Measurements from ENCODE around the gene MAP3K20. TPM values are rescaled to one million over a fixed set of nuclear protein-coding genes. Genes with fewer than 3 reads are reported as not detected.
"Not testable (repeated sequence)": the region's sequence is repeated elsewhere in the genome, so short reads cannot be mapped to it uniquely, and the experiment has no call there.

MAP3K20 gene
- total RNA-seq, 6 donors from 2014 or later, result 16.3 to 41.7 (median 34.7) TPM

GRCh38 chr2:173087793-173088496, 12.3 kb downstream of the MAP3K20 start:
- ATAC-seq (ENCODE audit: low FRiP score in 2 of 2) (no peak), DNase-seq (no peak)
- H3K27ac ChIP-seq, result peak overlapping the region in 2 of 4 donors; percentile 46 to 59
- TF ChIP-seq CTCF (IDR thresholded peaks at IDR 0.05), result no peak
- no peak for TF ChIP-seq POLR2A (IDR thresholded peaks at IDR 0.05)
- no peak for TF ChIP-seq POLR2AphosphoS5 (IDR thresholded peaks at IDR 0.05)
- no peak for TF ChIP-seq EP300 (IDR thresholded peaks at IDR 0.05)
- H3K27me3 ChIP-seq, result no peaks in the 10 kb centered on the region
- H3K4me3 ChIP-seq, result no peak overlapping the region
- H3K4me1 ChIP-seq, result peaks cover 0 to 15% (median 8%) of the 10 kb centered on the region in 4 donors
- H3K36me3 ChIP-seq, result peaks cover 0 to 6% (median 0%) of the 10 kb centered on the region in 4 donors
- no peaks in the 10 kb centered on the region for H3K9me3 ChIP-seq
- WGBS, 2 donors, result 69 to 70% methylated on average over 4 of the region's 4 CpGs

- TF ChIP-seq EP300 (IDR thresholded peaks at IDR 0.05) (no peak), POLR2AphosphoS5 (IDR thresholded peaks at IDR 0.05) (peak in 1 of 2 donors; percentile 39), POLR2A (IDR thresholded peaks at IDR 0.05) (no peak)
- H3K4me3 ChIP-seq, result no peak overlapping the region
- H3K36me3 ChIP-seq, result peaks cover 0 to 6% (median 0%) of the 10 kb centered on the region in 4 donors
- WGBS, 2 donors, result 37 to 52% methylated on average over 11 of the region's 11 CpGs
- H3K9me3 ChIP-seq, result no peaks in the 10 kb centered on the region
- H3K27me3 ChIP-seq, result no peaks in the 10 kb centered on the region
- peak overlapping the region; percentile 7 to 67 (median 18) for H3K27ac ChIP-seq
- H3K4me1 ChIP-seq, result peaks cover 0 to 15% (median 8%) of the 10 kb centered on the region in 4 donors
- ATAC-seq (ENCODE audit: low FRiP score in 2 of 2) (peak; percentile 56 to 73), DNase-seq (peak in 1 of 2 donors; percentile 63)
These were observed 14.7 kb downstream of the MAP3K20 start for GRCh38 chr2:173090276-173090877.

- Histone ChIP-seq H3K27ac (peak overlapping the region in 3 of 4 donors; percentile 8 to 67 (median 9)), H3K4me3 (no peak overlapping the region), H3K27me3 (no peaks in the 10 kb centered on the region), H3K9me3 (no peaks in the 10 kb centered on the region), H3K36me3 (peaks cover 0 to 6% (median 0%) of the 10 kb centered on the region in 4 donors), H3K4me1 (peaks cover 0 to 14% (median 8%) of the 10 kb centered on the region in 4 donors)
- DNase-seq (no peak), ATAC-seq (ENCODE audit: low FRiP score in 2 of 2) (no peak)
- 69 to 76% methylated on average over 10 of the region's 10 CpGs for whole genome bisulfite sequencing, 2 donors
- TF ChIP-seq CTCF (IDR thresholded peaks at IDR 0.05) (peak in 1 of 6 experiments; percentile 13), POLR2A (IDR thresholded peaks at IDR 0.05) (no peak)
These were observed 15.5 kb downstream of the MAP3K20 start for GRCh38 chr2:173090973-173091660.

- WGBS, 2 donors, result 96 to 100% methylated on average over 4 of the region's 4 CpGs
- peak overlapping the region in 3 of 4 donors; percentile 8 to 67 (median 9) for H3K27ac ChIP-seq
These were observed 16.3 kb downstream of the MAP3K20 start for GRCh38 chr2:173091910-173092309.

GRCh38 chr2:173092844-173093402, 17.3 kb downstream of the MAP3K20 start:
- ATAC-seq (ENCODE audit: low FRiP score in 2 of 2) (no peak), DNase-seq (no peak)
- no peak for TF ChIP-seq POLR2AphosphoS5 (IDR thresholded peaks at IDR 0.05)
- H3K27ac ChIP-seq, result no peak overlapping the region
- no peaks in the 10 kb centered on the region for H3K27me3 ChIP-seq
- H3K36me3 ChIP-seq, result peaks cover 0 to 9% (median 2%) of the 10 kb centered on the region in 4 donors
- H3K9me3 ChIP-seq, result no peaks in the 10 kb centered on the region
- no peak overlapping the region for H3K4me3 ChIP-seq
- WGBS, 2 donors, result 90 to 92% methylated on average over 3 of the region's 3 CpGs
- H3K4me1 ChIP-seq, result peaks cover 0 to 12% (median 0%) of the 10 kb centered on the region in 4 donors

More at GRCh38 chr2:173091910-173092309, 16.3 kb downstream of the MAP3K20 start:
- H3K9me3 ChIP-seq, result no peaks in the 10 kb centered on the region
- no peak for ATAC-seq (ENCODE audit: low FRiP score in 2 of 2)
- no peak for DNase-seq
- peaks cover 0 to 14% (median 4%) of the 10 kb centered on the region in 4 donors for H3K4me1 ChIP-seq
- no peak for TF ChIP-seq EP300 (IDR thresholded peaks at IDR 0.05)
- no peak for TF ChIP-seq POLR2AphosphoS5 (IDR thresholded peaks at IDR 0.05)
- no peak for TF ChIP-seq POLR2A (IDR thresholded peaks at IDR 0.05)
- no peak overlapping the region for H3K4me3 ChIP-seq
- peaks cover 0 to 7% (median under 1%) of the 10 kb centered on the region in 4 donors for H3K36me3 ChIP-seq
- no peaks in the 10 kb centered on the region for H3K27me3 ChIP-seq

- not testable (repeated sequence) for H3K4me3 ChIP-seq; H3K36me3 ChIP-seq; DNase-seq; ATAC-seq (ENCODE audit: low FRiP score in 2 of 2); H3K27me3 ChIP-seq; H3K27ac ChIP-seq; H3K9me3 ChIP-seq; H3K4me1 ChIP-seq
- WGBS, 2 donors, result 89 to 90% methylated on average over 2 of the region's 2 CpGs
These were observed 18.0 kb downstream of the MAP3K20 start for GRCh38 chr2:173093617-173094016.
